ENCODE results near the gene BEAN1. TPM values are rescaled to one million over a fixed set of nuclear protein-coding genes. Genes with fewer than 3 reads are reported as not detected.

Gene BEAN1
- polyA plus RNA-seq, 1 of the 3 experiments (the other 2 are of a cell fraction), result 0.07 TPM

- Histone ChIP-seq H3K4me3 (ENCODE audit: low read depth in 2 of 2, low read length in 1 of 2) (no peak overlapping the region), H3K36me3 (replicated peaks in 1 of 2; ENCODE audit: control insufficient read depth in 1 of 2, insufficient read depth in 2 of 2, low read length in 1 of 2) (no peaks in the 10 kb centered on the region), H2AFZ (ENCODE audit: low read depth) (no peak overlapping the region), H3K9me2 (no peaks in the 10 kb centered on the region), H3F3A (replicated peaks; ENCODE audit: insufficient read depth) (peaks cover 4% of the 10 kb centered on the region), H3K27me3 (ENCODE audit: insufficient read depth) (no peaks in the 10 kb centered on the region), H4K20me1 (ENCODE audit: insufficient read depth) (no peaks in the 10 kb centered on the region), H3K9me3 (no peaks in the 10 kb centered on the region), H3K79me2 (ENCODE audit: insufficient read depth) (no peaks in the 10 kb centered on the region), H3K9ac (no peak overlapping the region), H3K4me1 (ENCODE audit: control insufficient read depth in 1 of 2, insufficient read depth in 2 of 2, low read depth in 1 of 2, low read length in 1 of 2) (peaks cover 0 to 2% of the 10 kb centered on the region in 2 experiments; a peak in 1 of 4 replicates), H3K4me2 (no peak overlapping the region), H3K27ac (ENCODE audit: low read depth in 2 of 2, low read length in 1 of 2) (no peak overlapping the region)
- TF ChIP-seq, protein P1, sequence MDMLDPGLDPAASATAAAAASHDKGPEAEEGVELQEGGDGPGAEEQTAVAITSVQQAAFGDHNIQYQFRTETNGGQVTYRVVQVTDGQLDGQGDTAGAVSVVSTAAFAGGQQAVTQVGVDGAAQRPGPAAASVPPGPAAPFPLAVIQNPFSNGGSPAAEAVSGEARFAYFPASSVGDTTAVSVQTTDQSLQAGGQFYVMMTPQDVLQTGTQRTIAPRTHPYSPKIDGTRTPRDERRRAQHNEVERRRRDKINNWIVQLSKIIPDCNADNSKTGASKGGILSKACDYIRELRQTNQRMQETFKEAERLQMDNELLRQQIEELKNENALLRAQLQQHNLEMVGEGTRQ (IDR thresholded peaks at IDR 0.05; ENCODE audit: borderline replicate concordance, low read depth, low read length), result no peak
- TF ChIP-seq JUND (IDR thresholded peaks at IDR 0.05) (no peak), POLR2AphosphoS5 (IDR thresholded peaks at IDR 0.05; ENCODE audit: low read depth, low read length) (no peak), MEF2A (IDR thresholded peaks at IDR 0.05; ENCODE audit: borderline replicate concordance, low read depth) (no peak), RFX5 (IDR thresholded peaks at IDR 0.05; ENCODE audit: low read length) (no peak), CHD2 (IDR thresholded peaks at IDR 0.05; ENCODE audit: low read length, partially characterized antibody) (no peak), FOXJ3 (CRISPR knock-in tag; IDR thresholded peaks at IDR 0.05) (no peak), SMC3 (IDR thresholded peaks at IDR 0.05; ENCODE audit: low read depth, low read length) (no peak), GABPA (IDR thresholded peaks at IDR 0.05; ENCODE audit: low read depth) (no peak), YY1 (IDR thresholded peaks at IDR 0.05; ENCODE audit: low read depth) (no peak), NFIC (IDR thresholded peaks at IDR 0.05; ENCODE audit: borderline replicate concordance) (no peak), FOXM1 (IDR thresholded peaks at IDR 0.05; ENCODE audit: low read depth) (no peak), TCF12 (IDR thresholded peaks at IDR 0.05) (no peak), EZH2phosphoT487 (IDR thresholded peaks at IDR 0.05; ENCODE audit: borderline replicate concordance, low read depth) (no peak)
- TF ChIP-seq, protein P2, sequence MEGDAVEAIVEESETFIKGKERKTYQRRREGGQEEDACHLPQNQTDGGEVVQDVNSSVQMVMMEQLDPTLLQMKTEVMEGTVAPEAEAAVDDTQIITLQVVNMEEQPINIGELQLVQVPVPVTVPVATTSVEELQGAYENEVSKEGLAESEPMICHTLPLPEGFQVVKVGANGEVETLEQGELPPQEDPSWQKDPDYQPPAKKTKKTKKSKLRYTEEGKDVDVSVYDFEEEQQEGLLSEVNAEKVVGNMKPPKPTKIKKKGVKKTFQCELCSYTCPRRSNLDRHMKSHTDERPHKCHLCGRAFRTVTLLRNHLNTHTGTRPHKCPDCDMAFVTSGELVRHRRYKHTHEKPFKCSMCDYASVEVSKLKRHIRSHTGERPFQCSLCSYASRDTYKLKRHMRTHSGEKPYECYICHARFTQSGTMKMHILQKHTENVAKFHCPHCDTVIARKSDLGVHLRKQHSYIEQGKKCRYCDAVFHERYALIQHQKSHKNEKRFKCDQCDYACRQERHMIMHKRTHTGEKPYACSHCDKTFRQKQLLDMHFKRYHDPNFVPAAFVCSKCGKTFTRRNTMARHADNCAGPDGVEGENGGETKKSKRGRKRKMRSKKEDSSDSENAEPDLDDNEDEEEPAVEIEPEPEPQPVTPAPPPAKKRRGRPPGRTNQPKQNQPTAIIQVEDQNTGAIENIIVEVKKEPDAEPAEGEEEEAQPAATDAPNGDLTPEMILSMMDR (IDR thresholded peaks at IDR 0.05), result no peak
- TF ChIP-seq, protein P3, sequence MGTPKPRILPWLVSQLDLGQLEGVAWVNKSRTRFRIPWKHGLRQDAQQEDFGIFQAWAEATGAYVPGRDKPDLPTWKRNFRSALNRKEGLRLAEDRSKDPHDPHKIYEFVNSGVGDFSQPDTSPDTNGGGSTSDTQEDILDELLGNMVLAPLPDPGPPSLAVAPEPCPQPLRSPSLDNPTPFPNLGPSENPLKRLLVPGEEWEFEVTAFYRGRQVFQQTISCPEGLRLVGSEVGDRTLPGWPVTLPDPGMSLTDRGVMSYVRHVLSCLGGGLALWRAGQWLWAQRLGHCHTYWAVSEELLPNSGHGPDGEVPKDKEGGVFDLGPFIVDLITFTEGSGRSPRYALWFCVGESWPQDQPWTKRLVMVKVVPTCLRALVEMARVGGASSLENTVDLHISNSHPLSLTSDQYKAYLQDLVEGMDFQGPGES (IDR thresholded peaks at IDR 0.05; ENCODE audit: low read depth, low read length), result no peak
- TF ChIP-seq, protein P4, sequence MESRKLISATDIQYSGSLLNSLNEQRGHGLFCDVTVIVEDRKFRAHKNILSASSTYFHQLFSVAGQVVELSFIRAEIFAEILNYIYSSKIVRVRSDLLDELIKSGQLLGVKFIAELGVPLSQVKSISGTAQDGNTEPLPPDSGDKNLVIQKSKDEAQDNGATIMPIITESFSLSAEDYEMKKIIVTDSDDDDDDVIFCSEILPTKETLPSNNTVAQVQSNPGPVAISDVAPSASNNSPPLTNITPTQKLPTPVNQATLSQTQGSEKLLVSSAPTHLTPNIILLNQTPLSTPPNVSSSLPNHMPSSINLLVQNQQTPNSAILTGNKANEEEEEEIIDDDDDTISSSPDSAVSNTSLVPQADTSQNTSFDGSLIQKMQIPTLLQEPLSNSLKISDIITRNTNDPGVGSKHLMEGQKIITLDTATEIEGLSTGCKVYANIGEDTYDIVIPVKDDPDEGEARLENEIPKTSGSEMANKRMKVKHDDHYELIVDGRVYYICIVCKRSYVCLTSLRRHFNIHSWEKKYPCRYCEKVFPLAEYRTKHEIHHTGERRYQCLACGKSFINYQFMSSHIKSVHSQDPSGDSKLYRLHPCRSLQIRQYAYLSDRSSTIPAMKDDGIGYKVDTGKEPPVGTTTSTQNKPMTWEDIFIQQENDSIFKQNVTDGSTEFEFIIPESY (IDR thresholded peaks at IDR 0.05; ENCODE audit: borderline replicate concordance, low read depth), result no peak
- TF ChIP-seq, protein P5, sequence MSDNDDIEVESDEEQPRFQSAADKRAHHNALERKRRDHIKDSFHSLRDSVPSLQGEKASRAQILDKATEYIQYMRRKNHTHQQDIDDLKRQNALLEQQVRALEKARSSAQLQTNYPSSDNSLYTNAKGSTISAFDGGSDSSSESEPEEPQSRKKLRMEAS (IDR thresholded peaks at IDR 0.05; ENCODE audit: low read depth), result no peak
- WGBS (ENCODE audit: low lambda C conversion rate), result 82% methylated on average over 7 of the region's 25 CpGs
- ChIA-PET CTCF (interaction anchor here (0.5 to 22.3 kb wide), 2 partner anchors 77 to 304 kb away, joined by 3 to 299 read pairs; no protein-coding TSS in a partner anchor), POLR2A (interaction anchor here (1.1 kb wide), 1 partner anchor 73 kb away, joined by 3 read pairs; no protein-coding TSS in a partner anchor)
- DNase-seq, result no peak
Observed at GRCh38 chr16:66480265-66481080, 53.4 kb downstream of the BEAN1 start.

Data from SK-N-SH (cell line).